HG03064 (cell line): ENCODE results near the gene ADARB2.
"Not testable (repeated sequence)": the region's sequence is repeated elsewhere in the genome, so short reads cannot be mapped to it uniquely, and the experiment has no call there.

Source experiments
- ATAC-seq: cut with Tn5 transposase; IDR thresholded peaks from one replicate; pipeline ENCODE4 v1.9.1; 2021; ENCODE audit warnings: low read depth; ENCODE audit not compliant: unreplicated experiment

The ADARB2 gene

GRCh38 chr10:1364151-1364910 is 373.0 kb downstream of the ADARB2 start:
- no peak for ATAC-seq

GRCh38 chr10:1363446-1364121 is 373.7 kb downstream of the ADARB2 start:
- no peak for ATAC-seq

- no peak for ATAC-seq
Observed at GRCh38 chr10:1362589-1363445, 374.5 kb downstream of the ADARB2 start.

GRCh38 chr10:1361411-1362105 is 375.8 kb downstream of the ADARB2 start:
- ATAC-seq = no peak

- no peak for ATAC-seq
Observed at GRCh38 chr10:1360558-1361164, 376.7 kb downstream of the ADARB2 start.

- no peak for ATAC-seq
Observed at GRCh38 chr10:1360011-1360557, 377.2 kb downstream of the ADARB2 start.

- no peak for ATAC-seq
Observed at GRCh38 chr10:1359626-1359955, 377.7 kb downstream of the ADARB2 start.

- no peak for ATAC-seq
Observed at GRCh38 chr10:1358860-1359625, 378.3 kb downstream of the ADARB2 start.

GRCh38 chr10:1358147-1358546 is 379.2 kb downstream of the ADARB2 start:
- ATAC-seq = no peak

- no peak for ATAC-seq
Observed at GRCh38 chr10:1356349-1356748, 381.0 kb downstream of the ADARB2 start.

- ATAC-seq = no peak
Observed at GRCh38 chr10:1354809-1355710, 382.3 kb downstream of the ADARB2 start.

GRCh38 chr10:1352296-1352695 is 385.0 kb downstream of the ADARB2 start:
- not testable (repeated sequence) for ATAC-seq

- no peak for ATAC-seq
Observed at GRCh38 chr10:1348773-1349050, 388.6 kb downstream of the ADARB2 start.

GRCh38 chr10:1347962-1348772 is 389.2 kb downstream of the ADARB2 start:
- no peak for ATAC-seq

GRCh38 chr10:1347525-1347924 is 389.8 kb downstream of the ADARB2 start:
- ATAC-seq = no peak

GRCh38 chr10:1346201-1346600 is 391.1 kb downstream of the ADARB2 start:
- no peak for ATAC-seq

GRCh38 chr10:1345368-1345767 is 392.0 kb downstream of the ADARB2 start:
- no peak for ATAC-seq

GRCh38 chr10:1344846-1345245 is 392.5 kb downstream of the ADARB2 start:
- ATAC-seq = no peak
